WTC11 (cell line): ENCODE results near the gene ATF7. TPM values are rescaled to one million over a fixed set of nuclear protein-coding genes. Genes with fewer than 3 reads are reported as not detected.

Experiments
- ATAC-seq: fragments of 200-7000 bp; cut with Tn5 transposase; 2 replicates; pipeline ENCODE4 v1.10.0; 2021; ENCODE audit warnings: mild to moderate bottlenecking, moderate library complexity
- CTCF ChIA-PET: fragments of 300-600 bp; sonication (Branson Sonifier 250); formaldehyde crosslinking; loops from one replicate; lab custom pipeline; 2021; ENCODE audit warnings: antibody characterized with exemption; lab: Charles Lee
- POLR2A ChIA-PET: fragments of 350-600 bp; sonication (Branson Sonifier 250); formaldehyde crosslinking; loops from one replicate; lab custom pipeline; 2021; ENCODE audit warnings: antibody characterized with exemption; lab: Charles Lee
- DNase-seq: peaks from one replicate; pipeline ENCODE4 v3.0.0; 2021; ENCODE audit warnings: low spot score
- H3K27ac Mint-ChIP-seq: 2 replicates; pipeline ENCODE4 v1.8.0; 2021; ENCODE audit warnings: mixed read lengths
- H3K27me3 Mint-ChIP-seq: 2 replicates; pipeline ENCODE4 v1.8.0; 2021; ENCODE audit warnings: low read depth, mild to moderate bottlenecking, moderate library complexity, mixed read lengths
- H3K36me3 Mint-ChIP-seq: 2 replicates; pipeline ENCODE4 v1.8.0; 2021; ENCODE audit warnings: mixed read lengths
- H3K4me1 Mint-ChIP-seq: 2 replicates; pipeline ENCODE4 v1.8.0; 2022; ENCODE audit warnings: mixed read lengths
- H3K4me3 Mint-ChIP-seq: 2 replicates; pipeline ENCODE4 v1.8.0; 2021; ENCODE audit warnings: mild to moderate bottlenecking, moderate library complexity, mixed read lengths
- H3K9me3 Mint-ChIP-seq: 2 replicates; pipeline ENCODE4 v1.8.0; 2021; ENCODE audit warnings: mixed read lengths
- ARID4B ChIP-seq: sonication (generic); formaldehyde crosslinking; IDR thresholded peaks from 2 replicates; pipeline ENCODE4 v1.8.0; 2023; ENCODE audit warnings: missing genetic modification reagents, mild to moderate bottlenecking, borderline replicate concordance
- ATF6 ChIP-seq: sonication (generic); formaldehyde crosslinking; IDR thresholded peaks from 2 replicates; pipeline ENCODE4 v1.8.1; 2023; ENCODE audit warnings: mild to moderate bottlenecking, missing genetic modification reagents
- CREM ChIP-seq: sonication (generic); formaldehyde crosslinking; IDR thresholded peaks from 2 replicates; pipeline ENCODE4 v1.8.1; 2022; ENCODE audit warnings: mild to moderate bottlenecking, missing genetic modification reagents, moderate library complexity
- E2F1 ChIP-seq: sonication (generic); formaldehyde crosslinking; IDR thresholded peaks from 2 replicates; pipeline ENCODE4 v1.8.0; 2022; ENCODE audit warnings: mild to moderate bottlenecking, missing genetic modification reagents
- GRHL2 ChIP-seq: fragments of 250-450 bp; sonication (Bioruptor Pico); IDR thresholded peaks from 2 replicates; pipeline ENCODE4 v1.8.0; 2022; ENCODE audit warnings: mild to moderate bottlenecking, moderate library complexity; ENCODE audit not compliant: insufficient replicate concordance, severe bottlenecking
- HMGA2 ChIP-seq: fragments of 250-450 bp; sonication (Bioruptor Pico); IDR thresholded peaks from 2 replicates; pipeline ENCODE4 v1.4.0; 2021; ENCODE audit warnings: mild to moderate bottlenecking, moderate library complexity
- HMGXB4 ChIP-seq: sonication (generic); formaldehyde crosslinking; IDR thresholded peaks from 2 replicates; pipeline ENCODE4 v1.8.1; 2023; ENCODE audit warnings: mild to moderate bottlenecking, moderate library complexity, missing genetic modification reagents
- IRF1 ChIP-seq: sonication (generic); formaldehyde crosslinking; IDR thresholded peaks from 2 replicates; pipeline ENCODE4 v1.8.0; 2023; ENCODE audit warnings: missing genetic modification reagents
- MXD4 ChIP-seq: fragments of 250-450 bp; sonication (Bioruptor Pico); IDR thresholded peaks from 2 replicates; pipeline ENCODE4 v1.8.0; 2021; ENCODE audit warnings: mild to moderate bottlenecking, moderate library complexity, borderline replicate concordance
- NR2C2 ChIP-seq: sonication (generic); formaldehyde crosslinking; IDR thresholded peaks from 2 replicates; pipeline ENCODE4 v1.8.0; 2022; ENCODE audit warnings: mild to moderate bottlenecking, missing genetic modification reagents
- NR3C1 ChIP-seq: sonication (generic); formaldehyde crosslinking; conservative IDR thresholded peaks from 2 replicates; pipeline ENCODE4 v1.8.1; 2023; ENCODE audit warnings: low read depth, mild to moderate bottlenecking, missing genetic modification reagents
- PRRX2 ChIP-seq: fragments of 250-450 bp; sonication (Bioruptor Pico); IDR thresholded peaks from 2 replicates; pipeline ENCODE4 v1.8.0; 2021; ENCODE audit warnings: mild to moderate bottlenecking
- RELA ChIP-seq: sonication (generic); formaldehyde crosslinking; IDR thresholded peaks from 2 replicates; pipeline ENCODE4 v1.8.1; 2022; ENCODE audit warnings: missing genetic modification reagents, mild to moderate bottlenecking, borderline replicate concordance
- SMAD4 ChIP-seq: sonication (generic); formaldehyde crosslinking; IDR thresholded peaks from 2 replicates; pipeline ENCODE4 v1.8.0; 2022; ENCODE audit warnings: mild to moderate bottlenecking, missing genetic modification reagents
- TP53 ChIP-seq: sonication (generic); formaldehyde crosslinking; IDR thresholded peaks from 2 replicates; pipeline ENCODE4 v1.8.1; 2023; ENCODE audit warnings: mild to moderate bottlenecking, missing genetic modification reagents
- ZNF138 ChIP-seq: sonication (generic); formaldehyde crosslinking; conservative IDR thresholded peaks from 2 replicates; pipeline ENCODE4 v1.8.1; 2022; ENCODE audit warnings: mild to moderate bottlenecking, moderate library complexity, missing genetic modification reagents
- ZNF281 ChIP-seq: sonication (generic); formaldehyde crosslinking; IDR thresholded peaks from 2 replicates; pipeline ENCODE4 v1.8.0; 2023; ENCODE audit warnings: mild to moderate bottlenecking, missing genetic modification reagents
- ZNF532 ChIP-seq: fragments of 250-450 bp; sonication (Bioruptor Pico); IDR thresholded peaks from 2 replicates; pipeline ENCODE4 v1.9.0; 2021; ENCODE audit warnings: mild to moderate bottlenecking, borderline replicate concordance
- total RNA-seq: library from RNA; stranded (reverse); gene quantifications from 3 replicates; pipeline ENCODE4 v1.2.3, GENCODE V29; 2021

ATF7 gene
- total RNA-seq, 1 experiment from 2014 or later, result 16.3 TPM

GRCh38 chr12:53564941-53565340 lies 61.2 kb downstream of the ATF7 start (continued):
- no peak for TF ChIP-seq ZNF281 (CRISPR knock-in tag)
- TF ChIP-seq, all 79 proteins: peak for 0

- no peak overlapping the region for H3K4me3 Mint-ChIP-seq
- no peak for DNase-seq
- H3K4me1 Mint-ChIP-seq, result peaks cover 25% of the 10 kb centered on the region
- CTCF ChIA-PET, result no interaction called here
- H3K36me3 Mint-ChIP-seq, result no peaks in the 10 kb centered on the region
- no peak for ATAC-seq
- H3K9me3 Mint-ChIP-seq, result no peaks in the 10 kb centered on the region
- POLR2A ChIA-PET, result interaction anchor here (0.6 kb wide), 1 partner anchor 113 kb away, joined by 3 read pairs; no protein-coding TSS in a partner anchor
- no peak overlapping the region; the same call in 1 of the 2 replicates for H3K27ac Mint-ChIP-seq
- H3K27me3 Mint-ChIP-seq, result no peaks in the 10 kb centered on the region
- no peak for TF ChIP-seq MXD4 (CRISPR knock-in tag)
- TF ChIP-seq NR2C2 (CRISPR knock-in tag), result no peak
- TF ChIP-seq PRRX2 (CRISPR knock-in tag), result no peak
- no peak for TF ChIP-seq ARID4B (CRISPR knock-in tag)
- TF ChIP-seq GRHL2 (CRISPR knock-in tag), result no peak
- no peak for TF ChIP-seq NR3C1 (CRISPR knock-in tag)
- TF ChIP-seq ZNF138 (CRISPR knock-in tag), result no peak
- no peak for TF ChIP-seq IRF1
- no peak for TF ChIP-seq E2F1 (CRISPR knock-in tag)
- TF ChIP-seq TP53, result no peak
- TF ChIP-seq HMGXB4 (CRISPR knock-in tag), result no peak
- TF ChIP-seq ATF6, result no peak
- no peak for TF ChIP-seq SMAD4 (CRISPR knock-in tag)
- TF ChIP-seq CREM (CRISPR knock-in tag), result no peak
- TF ChIP-seq RELA (CRISPR knock-in tag), result no peak
- no peak for TF ChIP-seq ZNF532
- no peak for TF ChIP-seq HMGA2 (CRISPR knock-in tag)
Observed at GRCh38 chr12:53564278-53564677, 61.9 kb downstream of the ATF7 start.
